Measurements from ENCODE around the gene OR4F15.

Gene OR4F15

GRCh38 chr15:101804941-101805340 lies 7.1 kb upstream of the OR4F15 start:
- DNase-seq: no peak

- no peak for DNase-seq
Measured at GRCh38 chr15:101805605-101806345, 6.2 kb upstream of the OR4F15 start.

DNA sequence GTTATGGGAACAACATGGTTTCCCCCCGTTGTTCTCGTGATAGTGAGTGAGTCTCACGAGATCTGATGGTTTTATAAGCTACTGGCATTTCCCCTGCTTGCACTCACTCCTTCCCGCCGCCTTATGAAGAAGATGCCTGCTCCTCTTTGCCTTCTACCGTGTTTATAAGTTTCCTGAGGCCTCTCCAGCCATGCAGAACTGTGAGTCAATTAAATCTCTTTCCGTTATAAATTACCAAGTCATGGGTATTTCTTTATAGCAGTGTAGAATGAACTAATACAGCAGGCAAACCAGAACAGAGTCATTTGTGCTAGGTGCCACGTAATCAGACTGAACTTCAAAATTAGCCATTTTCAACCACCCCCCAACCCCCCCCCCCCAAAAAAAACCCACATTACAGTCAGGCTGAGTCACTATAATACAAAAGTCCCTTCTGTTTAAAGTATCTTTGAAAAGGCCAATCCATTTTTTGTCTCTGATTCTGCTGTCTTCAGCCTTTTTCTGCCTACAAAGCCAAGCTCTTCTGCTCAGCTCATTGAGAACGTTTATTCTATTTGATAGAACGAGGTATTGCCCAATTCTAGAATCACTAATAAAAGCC lies 4.6 kb upstream of the OR4F15 start:
- no peak for DNase-seq

DNA sequence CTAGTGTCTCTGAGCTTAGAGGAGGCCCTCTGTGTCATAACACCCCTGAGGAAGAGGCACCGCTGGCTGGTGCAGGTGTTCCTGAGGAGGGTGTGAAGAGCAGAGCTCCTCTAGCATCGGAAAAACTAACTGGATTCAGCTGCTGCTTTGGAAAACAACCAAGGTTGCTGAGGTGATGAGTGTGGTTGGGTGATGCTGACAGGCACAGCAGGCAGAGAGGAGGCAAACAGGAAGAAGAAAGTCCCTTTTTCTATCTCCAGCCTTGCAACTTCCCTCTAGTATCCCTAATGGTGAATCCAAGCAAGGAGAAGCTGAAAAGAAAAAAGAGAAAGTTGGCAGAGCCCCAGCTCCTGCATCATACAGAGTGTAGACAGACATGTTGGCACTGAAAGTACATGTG lies 3.8 kb upstream of the OR4F15 start:
- no peak for DNase-seq

DNA sequence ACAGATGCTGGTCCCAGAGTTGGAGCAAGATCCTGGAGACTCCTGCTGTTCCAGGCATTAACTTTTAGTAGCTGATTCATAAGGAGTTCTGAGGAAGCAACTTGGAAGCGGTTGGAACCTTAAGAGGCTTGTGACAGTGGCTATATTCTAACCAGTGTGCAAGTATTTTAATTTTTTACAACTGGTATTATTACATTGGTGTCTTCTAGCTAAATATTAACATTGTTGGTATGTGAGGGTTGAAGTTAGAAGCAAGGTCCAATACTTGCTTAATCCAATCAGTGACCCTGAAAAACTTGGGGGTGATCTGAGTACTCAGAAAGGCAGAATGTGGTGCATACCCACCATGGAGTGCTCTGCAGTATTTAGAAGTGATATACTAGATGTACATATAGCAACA lies 1.5 kb upstream of the OR4F15 start:
- DNase-seq: no peak

- DNase-seq: no peak
Measured at GRCh38 chr15:101810876-101811275, 1.1 kb upstream of the OR4F15 start.

DNA sequence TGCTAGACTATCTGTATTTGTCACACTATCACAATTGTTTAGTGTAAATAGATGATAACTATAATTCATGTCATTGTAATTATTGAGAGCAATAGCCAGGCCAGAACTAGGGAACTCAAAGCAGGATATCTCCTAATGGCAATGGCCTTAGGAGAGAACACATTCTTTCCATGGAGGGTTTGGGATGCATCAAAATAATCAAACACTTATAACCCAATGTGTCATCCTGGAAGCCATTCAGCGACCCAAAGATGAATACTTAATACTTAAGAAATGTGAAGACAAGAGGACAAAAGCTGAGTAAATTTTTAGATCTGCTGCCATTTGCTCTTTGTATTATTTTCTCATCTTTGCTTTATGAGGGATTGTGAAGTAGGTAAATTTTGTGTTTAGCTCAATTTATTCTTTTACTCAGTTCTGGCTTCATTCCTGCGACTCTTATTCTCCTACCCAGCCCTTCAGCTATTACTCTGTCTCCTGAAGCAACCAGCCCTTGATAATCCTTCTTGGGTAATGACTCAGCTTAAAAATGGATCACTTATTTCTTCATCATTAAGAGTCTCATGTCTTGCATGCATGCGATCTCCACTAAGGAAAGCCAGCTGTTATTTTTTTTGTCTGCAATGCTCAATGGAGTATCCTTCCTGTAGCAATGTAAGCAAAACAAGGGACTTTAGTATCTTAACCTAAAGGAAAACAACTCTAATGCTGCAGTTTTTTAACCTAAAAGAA lies 2.0 kb downstream of the OR4F15 start:
- DNase-seq: no peak

DNA sequence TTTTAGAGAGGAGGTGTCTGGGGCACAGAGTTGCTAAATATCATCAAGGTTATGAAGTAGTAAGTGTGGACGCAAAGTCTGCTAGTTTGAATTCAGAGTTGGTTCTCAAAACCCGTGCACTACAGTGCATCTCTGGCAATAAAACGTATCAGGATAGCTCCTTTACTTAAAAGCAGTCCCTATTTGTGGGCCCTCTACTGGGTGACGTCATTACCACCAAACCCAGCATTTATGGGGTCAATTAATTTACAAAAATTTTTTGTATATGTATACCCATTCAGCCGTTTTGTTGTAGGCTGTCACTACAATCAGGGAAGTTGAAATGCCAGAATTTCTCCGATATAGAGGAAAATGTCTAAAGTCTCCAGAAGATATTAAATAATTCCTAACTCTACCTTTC lies 8.8 kb downstream of the OR4F15 start:
- no peak for DNase-seq

DNA sequence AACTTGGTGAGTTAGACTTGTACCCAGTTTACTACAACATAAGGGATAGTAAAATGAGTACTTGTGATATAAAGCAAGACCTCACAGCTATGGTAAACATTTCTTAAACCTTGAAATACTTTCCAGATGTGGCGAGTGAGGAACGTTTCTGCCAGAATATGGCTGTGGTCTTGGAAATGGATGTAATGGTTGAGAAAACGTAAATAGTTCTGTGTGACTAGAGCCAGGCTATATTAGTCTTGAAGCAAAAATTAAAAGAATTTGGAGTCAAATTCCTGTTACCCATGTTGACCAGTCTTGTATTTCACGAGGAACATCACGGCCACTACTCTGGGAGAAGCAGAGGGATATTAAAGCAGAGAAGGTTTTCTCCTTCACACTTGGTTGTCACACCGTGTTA lies 15.3 kb downstream of the OR4F15 start:
- DNase-seq: no peak

- no peak for DNase-seq
Measured at GRCh38 chr15:101828774-101829173, 16.8 kb downstream of the OR4F15 start.

GRCh38 chr15:101841656-101842055 lies 29.7 kb downstream of the OR4F15 start:
- no peak for DNase-seq

GRCh38 chr15:101844916-101845315 lies 32.9 kb downstream of the OR4F15 start:
- no peak for DNase-seq

DNA sequence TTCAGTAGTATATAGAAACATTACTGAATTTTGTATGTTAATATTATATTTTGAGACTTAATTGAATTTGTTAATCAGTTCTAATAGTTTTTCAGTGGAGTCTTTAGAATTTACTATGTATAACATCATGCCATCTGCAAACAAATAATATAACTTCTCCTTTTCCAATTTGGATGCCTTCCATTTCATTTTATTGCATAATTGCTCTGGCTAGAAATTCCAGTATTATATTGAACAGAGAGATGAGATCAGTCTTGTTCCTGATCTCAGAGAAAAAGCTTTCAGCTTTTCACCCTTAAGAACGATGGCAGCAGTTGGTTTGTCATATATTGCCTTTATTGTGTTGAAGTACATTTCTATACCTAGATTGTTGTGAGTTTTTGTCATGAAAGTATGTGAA lies 40.4 kb downstream of the OR4F15 start:
- no peak for DNase-seq
